K562 (cell line): ENCODE data around the gene TMEM234. TPM values are rescaled to one million over a fixed set of nuclear protein-coding genes. Genes with fewer than 3 reads are reported as not detected.

Experiments used
- CBX3 ChIP-seq, 2 experiments: IDR thresholded peaks; 1 replicate in 1 of 2; 2 replicates in 1 of 2; pipeline ENCODE4 v1.6.1; 2012; ENCODE audit warnings: inconsistent platforms in 2 of 2, low read length in 2 of 2, borderline replicate concordance in 1 of 2, control low read depth in 1 of 2
- EWSR1 ChIP-seq: fragments of 450-650 bp; IDR thresholded peaks from 2 replicates; pipeline ENCODE4 v1.6.1; 2018; ENCODE audit warnings: borderline replicate concordance, mild to moderate bottlenecking, low read depth, moderate library complexity; ENCODE audit not compliant: partially characterized antibody
- FOXA1 ChIP-seq: fragments of 450-650 bp; IDR thresholded peaks from 2 replicates; pipeline ENCODE4 v1.6.1; 2016; ENCODE audit warnings: mild to moderate bottlenecking, borderline replicate concordance
- HMG20B ChIP-seq: fragments of 250-450 bp; sonication (Bioruptor Pico); IDR thresholded peaks from 2 replicates; pipeline ENCODE4 v1.5.0; 2021; ENCODE audit warnings: mild to moderate bottlenecking
- HNRNPLL ChIP-seq: fragments of 200-400 bp; formaldehyde crosslinking; IDR thresholded peaks from 2 replicates; pipeline ENCODE4 v1.6.1; 2017; ENCODE audit warnings: low read length, low read depth, mild to moderate bottlenecking; ENCODE audit not compliant: poor library complexity, severe bottlenecking
- MTA3 ChIP-seq: fragments of 450-650 bp; formaldehyde crosslinking; IDR thresholded peaks from 2 replicates; pipeline ENCODE4 v1.6.1; 2017; ENCODE audit warnings: mild to moderate bottlenecking, borderline replicate concordance
- MXD1 ChIP-seq: fragments of 250-450 bp; sonication (Bioruptor Pico); IDR thresholded peaks from 2 replicates; pipeline ENCODE4 v1.8.0; 2021; ENCODE audit warnings: borderline replicate concordance, mild to moderate bottlenecking, moderate library complexity; ENCODE audit not compliant: poor library complexity, severe bottlenecking
- NCOA2 ChIP-seq, 2 experiments: fragments of 450-650 bp; IDR thresholded peaks; 2 replicates each; pipeline ENCODE4 v1.6.1; 2018; ENCODE audit warnings: mild to moderate bottlenecking in 2 of 2, moderate library complexity in 1 of 2; ENCODE audit not compliant: partially characterized antibody in 2 of 2
- POU5F1 ChIP-seq: fragments of 150-350 bp; IDR thresholded peaks from 2 replicates; pipeline ENCODE4 v1.6.1; 2014; ENCODE audit warnings: borderline replicate concordance, low read length, low read depth, mild to moderate bottlenecking; ENCODE audit not compliant: partially characterized antibody
- RBM17 ChIP-seq: fragments of 200-400 bp; formaldehyde crosslinking; IDR thresholded peaks from 2 replicates; pipeline ENCODE4 v1.6.1; 2017; ENCODE audit warnings: low read depth, mild to moderate bottlenecking, low read length, borderline replicate concordance
- THRAP3 ChIP-seq: fragments of 450-650 bp; IDR thresholded peaks from 2 replicates; pipeline ENCODE4 v1.6.1; 2016; ENCODE audit warnings: mild to moderate bottlenecking, inconsistent platforms, borderline replicate concordance
- THRB ChIP-seq: fragments of 450-650 bp; formaldehyde crosslinking; conservative IDR thresholded peaks from 2 replicates; pipeline ENCODE4 v1.4.0; 2022; ENCODE audit warnings: mild to moderate bottlenecking, missing genetic modification characterization
- ZNF146 ChIP-seq: IDR thresholded peaks from one replicate; pipeline ENCODE4 v1.6.1; 2018; ENCODE audit warnings: missing compliant biosample characterization; ENCODE audit not compliant: unreplicated experiment
- ZNF184 ChIP-seq: sonication (generic); formaldehyde crosslinking; IDR thresholded peaks from 2 replicates; pipeline ENCODE4 v1.5.0; 2020; ENCODE audit warnings: missing genetic modification reagents
- ZNF707 ChIP-seq: fragments of 250-450 bp; sonication (Bioruptor Pico); conservative IDR thresholded peaks from 2 replicates; pipeline ENCODE4 v1.8.0; 2022; ENCODE audit warnings: inconsistent platforms, mild to moderate bottlenecking, moderate library complexity
- polyA plus RNA-seq, 8 experiments: library from polyadenylated mRNA; depleted of rRNA in 4 of 8; stranded (reverse) in 5 of 8; unstranded in 3 of 8; fragments of >200 nt; fragmentation: Nextera tagmentation in 2 of 8; fragmentation: Illumina TruSeq in 1 of 8; extraction: Ambion mirVana in 2 of 8; extraction: Trizol in 1 of 8; gene quantifications; 2 replicates each; pipeline versions ENCODE4 v1.2.1 to v1.2.3, GENCODE V29; 2011 to 2014; ENCODE audit warnings: inconsistent platforms in 1 of 8, missing spikeins in 1 of 8
- total RNA-seq, 7 experiments: library from RNA; depleted of rRNA in 6 of 7; stranded (reverse); fragments of >200 nt in 6 of 7; fragmentation: Illumina TruSeq in 2 of 7; extraction: Trizol in 2 of 7; gene quantifications; 2 replicates each; pipeline versions ENCODE4 v1.2.1 to v1.2.3, GENCODE V29; 2011 to 2021; ENCODE audit warnings: low replicate concordance in 1 of 7
- TF ChIP-seq, protein P1 (sequence below): fragments of 450-650 bp; formaldehyde crosslinking; IDR thresholded peaks from 2 replicates; pipeline ENCODE4 v1.4.0; 2020; ENCODE audit warnings: mild to moderate bottlenecking, moderate library complexity
- TF ChIP-seq, protein P2 (sequence below): sonication (generic); formaldehyde crosslinking; IDR thresholded peaks from 2 replicates; pipeline ENCODE4 v1.8.1; 2023; ENCODE audit warnings: mild to moderate bottlenecking, missing genetic modification reagents
- TF ChIP-seq, protein P3 (sequence below): sonication (generic); formaldehyde crosslinking; IDR thresholded peaks from 2 replicates; pipeline ENCODE4 v1.8.1; 2023; ENCODE audit warnings: mild to moderate bottlenecking, missing genetic modification reagents, moderate library complexity

The TMEM234 gene
- total and polyA plus RNA-seq, 9 of the 15 experiments (the other 6 are each of a cell fraction or from before 2014, with no cell fraction given): 5.0 to 12.9 (median 7.6) TPM

- TF ChIP-seq, protein P1, sequence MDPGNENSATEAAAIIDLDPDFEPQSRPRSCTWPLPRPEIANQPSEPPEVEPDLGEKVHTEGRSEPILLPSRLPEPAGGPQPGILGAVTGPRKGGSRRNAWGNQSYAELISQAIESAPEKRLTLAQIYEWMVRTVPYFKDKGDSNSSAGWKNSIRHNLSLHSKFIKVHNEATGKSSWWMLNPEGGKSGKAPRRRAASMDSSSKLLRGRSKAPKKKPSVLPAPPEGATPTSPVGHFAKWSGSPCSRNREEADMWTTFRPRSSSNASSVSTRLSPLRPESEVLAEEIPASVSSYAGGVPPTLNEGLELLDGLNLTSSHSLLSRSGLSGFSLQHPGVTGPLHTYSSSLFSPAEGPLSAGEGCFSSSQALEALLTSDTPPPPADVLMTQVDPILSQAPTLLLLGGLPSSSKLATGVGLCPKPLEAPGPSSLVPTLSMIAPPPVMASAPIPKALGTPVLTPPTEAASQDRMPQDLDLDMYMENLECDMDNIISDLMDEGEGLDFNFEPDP: no peak
- TF ChIP-seq MXD1 (CRISPR knock-in tag): no peak
- TF ChIP-seq EWSR1: no peak
- TF ChIP-seq, protein P2, sequence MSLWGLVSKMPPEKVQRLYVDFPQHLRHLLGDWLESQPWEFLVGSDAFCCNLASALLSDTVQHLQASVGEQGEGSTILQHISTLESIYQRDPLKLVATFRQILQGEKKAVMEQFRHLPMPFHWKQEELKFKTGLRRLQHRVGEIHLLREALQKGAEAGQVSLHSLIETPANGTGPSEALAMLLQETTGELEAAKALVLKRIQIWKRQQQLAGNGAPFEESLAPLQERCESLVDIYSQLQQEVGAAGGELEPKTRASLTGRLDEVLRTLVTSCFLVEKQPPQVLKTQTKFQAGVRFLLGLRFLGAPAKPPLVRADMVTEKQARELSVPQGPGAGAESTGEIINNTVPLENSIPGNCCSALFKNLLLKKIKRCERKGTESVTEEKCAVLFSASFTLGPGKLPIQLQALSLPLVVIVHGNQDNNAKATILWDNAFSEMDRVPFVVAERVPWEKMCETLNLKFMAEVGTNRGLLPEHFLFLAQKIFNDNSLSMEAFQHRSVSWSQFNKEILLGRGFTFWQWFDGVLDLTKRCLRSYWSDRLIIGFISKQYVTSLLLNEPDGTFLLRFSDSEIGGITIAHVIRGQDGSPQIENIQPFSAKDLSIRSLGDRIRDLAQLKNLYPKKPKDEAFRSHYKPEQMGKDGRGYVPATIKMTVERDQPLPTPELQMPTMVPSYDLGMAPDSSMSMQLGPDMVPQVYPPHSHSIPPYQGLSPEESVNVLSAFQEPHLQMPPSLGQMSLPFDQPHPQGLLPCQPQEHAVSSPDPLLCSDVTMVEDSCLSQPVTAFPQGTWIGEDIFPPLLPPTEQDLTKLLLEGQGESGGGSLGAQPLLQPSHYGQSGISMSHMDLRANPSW (CRISPR knock-in tag): no peak
- no peak for TF ChIP-seq ZNF146 (CRISPR knock-in tag)
- TF ChIP-seq THRAP3: no peak
- TF ChIP-seq ZNF184 (CRISPR knock-in tag): no peak
- TF ChIP-seq NCOA2 (IDR thresholded peaks at IDR 0.05; ENCODE audit: partially characterized antibody in 2 of 2): no peak
- TF ChIP-seq FOXA1: no peak
- no peak; the same call in 1 of the 2 replicates for TF ChIP-seq THRB (CRISPR knock-in tag)
- TF ChIP-seq, protein P3, sequence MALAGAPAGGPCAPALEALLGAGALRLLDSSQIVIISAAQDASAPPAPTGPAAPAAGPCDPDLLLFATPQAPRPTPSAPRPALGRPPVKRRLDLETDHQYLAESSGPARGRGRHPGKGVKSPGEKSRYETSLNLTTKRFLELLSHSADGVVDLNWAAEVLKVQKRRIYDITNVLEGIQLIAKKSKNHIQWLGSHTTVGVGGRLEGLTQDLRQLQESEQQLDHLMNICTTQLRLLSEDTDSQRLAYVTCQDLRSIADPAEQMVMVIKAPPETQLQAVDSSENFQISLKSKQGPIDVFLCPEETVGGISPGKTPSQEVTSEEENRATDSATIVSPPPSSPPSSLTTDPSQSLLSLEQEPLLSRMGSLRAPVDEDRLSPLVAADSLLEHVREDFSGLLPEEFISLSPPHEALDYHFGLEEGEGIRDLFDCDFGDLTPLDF (CRISPR knock-in tag): peak; percentile 62; the same call in 1 of the 2 replicates
- no peak for TF ChIP-seq ZNF707 (CRISPR knock-in tag)
- peak in 1 of 2 experiments; percentile 84; a peak in 1 of 3 replicates for TF ChIP-seq CBX3 (IDR thresholded peaks at IDR 0.05; ENCODE audit: borderline replicate concordance in 1 of 2, low read length in 2 of 2)
- TF ChIP-seq HNRNPLL: no peak
- TF ChIP-seq RBM17: no peak
- no peak for TF ChIP-seq POU5F1
- TF ChIP-seq MTA3: peak; percentile 68; the same call in 1 of the 2 replicates
- no peak for TF ChIP-seq HMG20B (CRISPR knock-in tag)
Observed at GRCh38 chr1:32247983-32248889, 26.1 kb upstream of the TMEM234 start (continued).
